ENCODE results near the gene KIF25.
"Not testable (repeated sequence)": the region's sequence is repeated elsewhere in the genome, so short reads cannot be mapped to it uniquely, and the experiment has no call there.

KIF25 gene

GRCh38 chr6:168063431-168063830 lies 66.0 kb downstream of the KIF25 start:
- no peak for DNase-seq (ENCODE audit: low read depth in 2 of 2, low spot score in 1 of 2)

- no peak for DNase-seq (ENCODE audit: low read depth in 2 of 2, low spot score in 1 of 2)
These were observed 66.8 kb downstream of the KIF25 start for GRCh38 chr6:168064226-168064807.

DNA sequence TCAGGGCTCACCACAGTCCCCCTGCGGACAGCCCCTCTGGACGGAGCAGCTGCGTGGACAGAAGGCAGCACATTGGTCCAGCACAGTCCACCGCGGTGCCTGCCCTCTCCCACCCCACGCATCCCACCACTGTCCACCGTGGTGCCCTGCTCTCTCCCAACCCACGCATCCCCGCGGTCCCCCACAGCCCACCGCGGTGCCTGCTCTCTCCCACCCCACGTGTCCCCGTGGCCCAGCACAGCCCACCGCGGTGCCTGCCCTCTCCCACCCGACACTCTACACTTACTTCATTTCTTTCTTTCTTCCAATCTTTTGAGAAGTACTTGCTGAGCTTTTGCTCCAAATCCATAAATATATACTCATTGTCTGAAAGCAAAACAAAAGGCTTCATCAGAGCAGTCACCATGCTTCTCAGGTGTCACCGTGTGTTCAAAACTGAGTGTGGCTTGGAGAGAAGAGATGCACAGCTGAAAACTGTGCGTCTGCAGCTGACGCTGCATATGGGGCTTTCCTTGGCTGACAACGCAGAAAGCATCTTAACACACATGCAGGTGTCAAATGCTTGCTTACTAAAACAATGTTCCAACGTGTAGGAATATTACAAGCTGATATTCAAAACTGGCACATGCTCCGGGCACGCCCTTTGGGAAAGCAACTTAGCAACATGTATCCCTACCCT lies 69.7 kb downstream of the KIF25 start:
- DNase-seq (ENCODE audit: low read depth in 2 of 2, low spot score in 1 of 2) = no peak

DNA sequence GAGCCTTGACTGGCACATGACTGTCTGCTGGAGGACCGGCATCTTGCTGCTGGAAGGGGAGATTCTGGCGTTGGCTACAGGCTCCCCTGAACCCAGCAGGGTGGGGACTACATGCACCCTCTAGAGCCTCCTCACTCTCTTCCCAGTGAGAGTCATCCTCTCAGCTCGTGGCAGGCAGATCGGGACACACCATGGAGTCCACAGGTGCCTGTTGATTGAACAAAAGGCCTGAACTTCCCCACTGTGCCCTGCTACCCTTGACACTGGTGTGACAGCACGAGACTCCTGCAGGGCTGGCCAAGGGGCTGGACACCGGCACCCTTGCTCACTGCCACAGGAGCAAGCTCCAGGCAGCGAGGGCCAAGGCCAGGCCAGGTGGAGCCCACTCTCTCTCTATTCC lies 73.3 kb downstream of the KIF25 start:
- DNase-seq (ENCODE audit: low read depth in 2 of 2, low spot score in 1 of 2) = no peak

DNA sequence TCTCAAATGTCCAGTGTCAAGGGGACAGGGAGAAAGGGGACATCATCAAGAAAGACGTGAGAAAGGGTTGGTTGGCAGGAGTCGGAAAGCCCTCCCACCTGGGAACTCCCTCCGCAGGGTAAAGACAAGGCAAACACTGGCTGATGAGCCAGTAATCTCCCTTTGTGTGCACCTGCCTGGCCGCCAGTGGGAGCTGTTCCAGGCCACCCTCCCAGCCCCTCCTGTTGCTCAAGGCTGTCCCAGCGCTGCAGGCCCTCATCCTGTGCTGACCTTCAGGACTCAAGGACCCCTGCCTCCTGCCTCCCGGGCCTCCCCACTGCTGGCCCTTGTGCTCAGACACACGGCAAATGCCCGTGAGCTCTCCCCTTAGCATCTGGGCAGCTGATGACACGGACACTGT lies 74.1 kb downstream of the KIF25 start:
- no peak for DNase-seq (ENCODE audit: low read depth in 2 of 2, low spot score in 1 of 2)

- DNase-seq (ENCODE audit: low read depth in 2 of 2, low spot score in 1 of 2) = no peak
These were observed 74.8 kb downstream of the KIF25 start for GRCh38 chr6:168072261-168072660.

- DNase-seq (ENCODE audit: low read depth in 2 of 2, low spot score in 1 of 2) = no peak
These were observed 75.3 kb downstream of the KIF25 start for GRCh38 chr6:168072730-168073129.

GRCh38 chr6:168073937-168074730 lies 76.7 kb downstream of the KIF25 start:
- DNase-seq (ENCODE audit: low read depth in 2 of 2, low spot score in 1 of 2) = no peak

- DNase-seq (ENCODE audit: low read depth in 2 of 2, low spot score in 1 of 2) = no peak
These were observed 77.7 kb downstream of the KIF25 start for GRCh38 chr6:168075216-168075615.

- DNase-seq (ENCODE audit: low read depth in 2 of 2, low spot score in 1 of 2) = no peak
These were observed 78.3 kb downstream of the KIF25 start for GRCh38 chr6:168075787-168076202.

GRCh38 chr6:168077401-168077800 lies 79.9 kb downstream of the KIF25 start:
- not testable (repeated sequence) for DNase-seq (ENCODE audit: low read depth in 2 of 2, low spot score in 1 of 2)

DNA sequence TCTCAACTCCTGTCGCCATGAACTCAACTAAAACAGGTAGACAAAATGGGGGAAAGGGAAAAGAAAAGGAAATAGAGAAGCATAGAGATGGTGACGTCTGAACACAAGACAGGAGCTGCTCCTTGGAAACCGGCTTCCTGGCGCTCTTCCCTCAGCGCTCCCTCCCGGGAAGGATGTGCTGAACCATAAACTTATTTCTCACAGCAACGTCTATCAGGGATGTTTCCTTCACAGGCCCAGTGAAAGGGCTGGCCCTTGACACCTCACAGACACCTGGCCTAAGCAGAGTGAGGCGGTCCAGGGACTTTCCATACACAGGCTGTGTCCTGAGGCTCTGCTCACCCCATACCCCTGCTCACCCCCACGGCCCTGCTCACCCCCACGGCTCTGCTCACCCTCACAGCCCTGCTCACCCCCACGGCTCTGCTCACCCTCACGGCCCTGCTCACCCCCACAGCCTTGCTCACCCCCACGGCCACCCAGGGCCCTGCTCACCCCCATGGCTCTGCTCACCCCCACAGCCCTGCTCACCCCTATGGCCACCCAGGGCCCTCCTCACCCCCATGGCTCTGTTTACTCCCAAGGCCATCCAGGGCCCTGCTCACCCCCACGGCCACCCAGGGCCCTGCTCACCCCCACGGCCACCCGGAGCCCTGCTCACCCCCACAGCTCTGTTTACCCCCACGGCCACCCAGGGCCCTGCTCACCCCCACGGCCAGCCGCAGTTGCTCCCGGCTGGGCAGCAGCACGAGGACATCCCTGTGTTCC lies 80.9 kb downstream of the KIF25 start:
- no peak for DNase-seq (ENCODE audit: low read depth in 2 of 2, low spot score in 1 of 2)

GRCh38 chr6:168078943-168079405 lies 81.5 kb downstream of the KIF25 start, which contains the start of gene FRMD1:
TSS of gene FRMD1 (minus strand) at chr6:168079212. CDS start at chr6:168079094, 118 bp downstream.
- DNase-seq (ENCODE audit: low read depth in 2 of 2, low spot score in 1 of 2) = no peak

GRCh38 chr6:168080393-168081077 lies 83.1 kb downstream of the KIF25 start:
- DNase-seq (ENCODE audit: low read depth in 2 of 2, low spot score in 1 of 2) = no peak

GRCh38 chr6:168081858-168082546 lies 84.5 kb downstream of the KIF25 start:
- DNase-seq (ENCODE audit: low read depth in 2 of 2, low spot score in 1 of 2) = no peak

- no peak for DNase-seq (ENCODE audit: low read depth in 2 of 2, low spot score in 1 of 2)
These were observed 85.5 kb downstream of the KIF25 start for GRCh38 chr6:168082860-168083513.

DNA sequence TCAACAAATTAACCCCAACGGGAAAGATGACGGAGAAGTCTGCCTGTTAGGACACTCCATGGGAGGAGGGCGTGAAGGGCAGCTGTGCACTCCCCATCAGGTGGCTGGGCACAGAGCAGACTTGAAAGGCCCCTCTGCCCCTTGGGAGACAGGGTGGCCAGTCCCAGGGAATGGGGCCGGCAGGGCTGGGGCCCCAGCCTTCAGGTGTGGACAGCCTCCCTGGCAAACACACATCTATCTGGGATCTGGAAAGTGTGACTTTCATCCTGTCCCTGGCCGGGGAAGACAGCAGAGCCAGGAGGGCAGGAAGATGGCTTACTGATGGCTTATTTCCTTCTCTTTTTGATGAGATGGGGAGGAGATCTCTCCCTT lies 86.0 kb downstream of the KIF25 start:
- DNase-seq (ENCODE audit: low read depth in 2 of 2, low spot score in 1 of 2) = no peak

DNA sequence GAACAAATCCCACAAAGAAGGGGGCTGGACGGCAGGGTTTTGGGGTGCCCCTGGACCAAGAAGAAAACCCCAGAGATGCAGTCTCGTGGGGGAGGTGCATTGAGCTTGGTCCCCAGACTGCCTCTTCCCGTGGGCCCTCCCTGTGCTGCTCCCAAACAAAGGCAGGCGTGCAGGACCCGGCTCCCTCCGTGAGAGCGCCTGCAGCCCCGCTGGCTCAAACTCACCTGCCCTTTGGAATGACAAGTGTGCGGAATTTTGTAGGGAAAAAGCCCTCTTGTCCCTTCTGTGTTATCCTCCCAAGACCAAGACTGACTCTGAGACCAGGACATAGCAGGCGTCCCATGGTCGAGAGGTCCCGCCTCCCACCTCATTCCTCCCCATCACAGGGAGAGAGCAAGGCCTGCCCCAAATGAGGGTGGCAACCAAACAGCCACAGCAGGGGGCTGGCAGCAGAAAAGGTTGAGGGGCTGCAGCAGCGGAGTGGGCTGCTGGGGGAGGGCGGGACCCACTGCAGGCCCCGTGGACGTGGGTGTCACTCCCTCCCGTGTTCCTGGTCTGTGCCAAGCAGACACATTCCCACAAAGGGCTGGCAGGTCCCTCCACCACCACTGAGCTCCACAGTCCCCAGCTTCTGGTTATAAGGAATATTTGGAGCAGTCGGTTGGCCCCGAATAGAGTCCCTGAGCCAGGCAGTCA lies 87.1 kb downstream of the KIF25 start:
- no peak for DNase-seq (ENCODE audit: low read depth in 2 of 2, low spot score in 1 of 2)

GRCh38 chr6:168086066-168086465 lies 88.6 kb downstream of the KIF25 start:
- no peak for DNase-seq (ENCODE audit: low read depth in 2 of 2, low spot score in 1 of 2)

Data from stimulated activated CD8-positive, alpha-beta memory T cell treated with anti-CD3 and anti-CD28 coated beads, Interleukin-4, amount 100 ng/mL, for 4 hours (primary cell).